B cell (primary cell): Measurements from ENCODE around the gene XRRA1. TPM values are rescaled to one million over a fixed set of nuclear protein-coding genes. Genes with fewer than 3 reads are reported as not detected.

Source experiments
- ATAC-seq: fragments of 200-7000 bp; cut with Tn5 transposase; one replicate; pipeline ENCODE4 v1.10.0; 2021; ENCODE audit warnings: low read depth, mild to moderate bottlenecking, moderate number of reproducible peaks, moderate library complexity
- CTCF ChIA-PET: fragments of 350-600 bp; sonication (Branson Sonifier 250); formaldehyde crosslinking; loops from one replicate; lab custom pipeline; 2021; ENCODE audit warnings: antibody characterized with exemption, inconsistent platforms; lab: Charles Lee
- POLR2A ChIA-PET: fragments of 350-600 bp; sonication (Branson Sonifier 250); formaldehyde crosslinking; loops from one replicate; lab custom pipeline; 2021; ENCODE audit warnings: antibody characterized with exemption; lab: Charles Lee
- DNase-seq: peaks from one replicate; pipeline ENCODE4 v3.0.0; 2013
- H2AFZ ChIP-seq: 2 replicates; pipeline ENCODE4 v1.6.1; 2012; ENCODE audit warnings: mild to moderate bottlenecking, low read depth, low read length; ENCODE audit not compliant: insufficient read depth, poor library complexity, severe bottlenecking
- H3K27ac ChIP-seq, 2 donors: 1 replicate in 1 of 2; 2 replicates in 1 of 2; pipeline ENCODE4 v1.5.1; 2012 to 2013; ENCODE audit warnings: low read length in 2 of 2, mild to moderate bottlenecking in 2 of 2, moderate library complexity in 1 of 2
- H3K27me3 ChIP-seq, 4 experiments: fragments of 200-600 bp in 1 of 4; sonication (generic) in 1 of 4; replicated peaks in 1 of 4; 1 replicate in 2 of 4; 2 replicates in 2 of 4; pipeline versions ENCODE4 v1.6.1 to v1.7.0; 2013 to 2016; ENCODE audit warnings: low read length in 3 of 4, mild to moderate bottlenecking in 2 of 4, mixed read lengths in 1 of 4, moderate library complexity in 1 of 4; ENCODE audit not compliant: insufficient read depth in 4 of 4, control insufficient read depth in 3 of 4; ENCODE audit errors: control extremely low read depth in 1 of 4
- H3K36me3 ChIP-seq, 2 experiments: replicated peaks in 1 of 2; 1 replicate in 1 of 2; 2 replicates in 1 of 2; pipeline versions ENCODE4 v1.6.1 to v1.7.1; 2013; ENCODE audit warnings: low read length in 1 of 2; ENCODE audit not compliant: insufficient read depth in 2 of 2, control insufficient read depth in 1 of 2; ENCODE audit errors: control extremely low read depth in 1 of 2, extremely low read depth in 1 of 2
- H3K4me1 ChIP-seq, 2 donors: fragments of 200-600 bp in 1 of 2; sonication (generic) in 1 of 2; 1 replicate in 1 of 2; 2 replicates in 1 of 2; pipeline versions ENCODE4 v1.5.1 to v1.6.1; 2013 to 2017; ENCODE audit warnings: low read length in 2 of 2; ENCODE audit not compliant: control insufficient read depth in 2 of 2, insufficient read depth in 2 of 2
- H3K4me2 ChIP-seq: replicated peaks from 2 replicates; pipeline ENCODE3; 2012; ENCODE audit warnings: mild to moderate bottlenecking, low read depth, low read length; ENCODE audit not compliant: poor library complexity, severe bottlenecking
- H3K4me3 ChIP-seq, 5 experiments: fragments of 200-600 bp in 1 of 5; sonication (generic) in 1 of 5; 1 replicate in 3 of 5; 2 replicates in 2 of 5; pipeline versions ENCODE4 v1.5.1 to v1.7.0; 2011 to 2016; ENCODE audit warnings: low read length in 4 of 5, mild to moderate bottlenecking in 4 of 5, low read depth in 2 of 5, control low read depth in 1 of 5, moderate library complexity in 1 of 5; ENCODE audit not compliant: insufficient read depth in 1 of 5; ENCODE audit errors: control extremely low read depth in 1 of 5, extremely low read depth in 1 of 5
- H3K79me2 ChIP-seq: fragments of 200-600 bp; sonication (generic); one replicate; pipeline ENCODE4 v1.6.0; 2016; ENCODE audit warnings: low read length; ENCODE audit not compliant: control insufficient read depth, insufficient read depth
- H3K9ac ChIP-seq: fragments of 200-600 bp; sonication (generic); 2 replicates; pipeline ENCODE4 v1.6.1; 2017; ENCODE audit warnings: mild to moderate bottlenecking, low read length, moderate library complexity
- H3K9me3 ChIP-seq, 3 donors: one replicate each; pipeline versions ENCODE4 v1.6.1 to v1.7.1; 2013; ENCODE audit warnings: low read length in 2 of 3; ENCODE audit not compliant: control insufficient read depth in 2 of 3, insufficient read depth in 1 of 3; ENCODE audit errors: control extremely low read depth in 1 of 3
- H4K20me1 ChIP-seq: 2 replicates; pipeline ENCODE4 v1.6.0; 2012; ENCODE audit warnings: mild to moderate bottlenecking, low read length; ENCODE audit not compliant: insufficient read depth, control insufficient read depth, poor library complexity, severe bottlenecking
- H3K27ac Mint-ChIP-seq: one replicate; pipeline ENCODE4 v1.8.0; 2021; ENCODE audit warnings: mixed read lengths
- H3K27me3 Mint-ChIP-seq: one replicate; pipeline ENCODE4 v1.8.0; 2021; ENCODE audit warnings: mixed read lengths
- H3K4me1 Mint-ChIP-seq: one replicate; pipeline ENCODE4 v1.8.0; 2021; ENCODE audit warnings: mixed read lengths
- H3K4me3 Mint-ChIP-seq: one replicate; pipeline ENCODE4 v1.8.0; 2021; ENCODE audit warnings: mixed read lengths
- H3K9me3 Mint-ChIP-seq: one replicate; pipeline ENCODE4 v1.8.0; 2022; ENCODE audit warnings: mixed read lengths; ENCODE audit not compliant: insufficient read depth
- EZH2 ChIP-seq: IDR thresholded peaks from 2 replicates; pipeline ENCODE4 v1.6.1; 2012; ENCODE audit warnings: borderline replicate concordance, low read depth, mild to moderate bottlenecking, moderate library complexity, low read length; ENCODE audit not compliant: insufficient read depth, poor library complexity, severe bottlenecking
- WGBS: methylation state at CpG from one replicate; pipeline ENCODE4 v1.1.5; 2013; ENCODE audit warnings: missing lambda C conversion rate; ENCODE audit not compliant: insufficient coverage; 5-methylcytosine and 5-hydroxymethylcytosine counted together
- intact Hi-C: fragments of 100-400 bp; cut with micrococcal nuclease; formaldehyde crosslinking; loops from one replicate; pipeline ENCODE4 v1.10.0; 2022
- polyA plus RNA-seq: library from polyadenylated mRNA; depleted of rRNA; stranded (reverse); fragments of >200 nt; gene quantifications from 2 replicates; pipeline ENCODE4 v1.2.3, GENCODE V29; 2012
- total RNA-seq, 2 donors: library from RNA; stranded (reverse); fragments of 120-200 nt in 1 of 2; gene quantifications; 1 replicate in 1 of 2; 2 replicates in 1 of 2; pipeline versions ENCODE4 v1.2.3 to v1.2.4, GENCODE V29; 2013 to 2022
- TF ChIP-seq, protein P1 (sequence below): fragments of 200-600 bp; IDR thresholded peaks from one replicate; pipeline ENCODE4 v1.8.0; 2022; ENCODE audit warnings: antibody characterized with exemption, mild to moderate bottlenecking

The XRRA1 gene
- total and polyA plus RNA-seq, 2 donors (not counting 1 experiment from before 2014, with no cell fraction given): 6.9 to 80.8 TPM

DNA sequence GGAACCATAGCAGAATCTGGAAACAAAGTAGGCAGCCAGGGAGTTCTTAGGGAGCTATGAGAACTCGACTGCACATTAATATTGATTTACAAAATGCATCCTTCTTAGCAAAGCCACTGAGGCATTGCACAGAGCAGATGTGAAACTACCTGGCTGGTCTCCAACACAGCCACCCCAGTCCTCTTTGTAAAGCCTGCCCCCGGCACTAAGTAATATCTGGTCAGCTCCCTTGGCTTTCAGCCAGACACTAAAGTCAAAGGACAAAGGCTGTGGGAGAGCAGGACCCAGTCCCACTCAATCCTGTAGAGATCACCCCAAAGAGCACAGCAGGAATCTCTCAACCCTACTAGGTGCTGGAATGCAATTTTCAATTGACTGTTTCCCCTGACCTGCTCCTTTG is 12.8 kb downstream of the XRRA1 start:
- intact Hi-C loops: no loop called here
- ATAC-seq (no peak), DNase-seq (no peak)
- H4K20me1 ChIP-seq: no peaks in the 10 kb centered on the region
- Mint-ChIP-seq H3K27ac (no peak overlapping the region), H3K9me3 (no peaks in the 10 kb centered on the region), H3K4me3 (no peak overlapping the region), H3K4me1 (no peaks in the 10 kb centered on the region), H3K27me3 (no peaks in the 10 kb centered on the region)
- peaks cover 13 to 18% of the 10 kb centered on the region in 2 experiments for H3K36me3 ChIP-seq
- H3K9me3 ChIP-seq: no peaks in the 10 kb centered on the region
- ChIA-PET POLR2A (no interaction called here), CTCF (interaction anchor here (0.8 to 3.3 kb wide), 2 partner anchors 10 to 86 kb away, joined by 3 to 13 read pairs; no protein-coding TSS in a partner anchor)
- no peak overlapping the region for H3K9ac ChIP-seq
- no peaks in the 10 kb centered on the region for H3K4me1 ChIP-seq
- H3K27me3 ChIP-seq: no peaks in the 10 kb centered on the region
- TF ChIP-seq, protein P1, sequence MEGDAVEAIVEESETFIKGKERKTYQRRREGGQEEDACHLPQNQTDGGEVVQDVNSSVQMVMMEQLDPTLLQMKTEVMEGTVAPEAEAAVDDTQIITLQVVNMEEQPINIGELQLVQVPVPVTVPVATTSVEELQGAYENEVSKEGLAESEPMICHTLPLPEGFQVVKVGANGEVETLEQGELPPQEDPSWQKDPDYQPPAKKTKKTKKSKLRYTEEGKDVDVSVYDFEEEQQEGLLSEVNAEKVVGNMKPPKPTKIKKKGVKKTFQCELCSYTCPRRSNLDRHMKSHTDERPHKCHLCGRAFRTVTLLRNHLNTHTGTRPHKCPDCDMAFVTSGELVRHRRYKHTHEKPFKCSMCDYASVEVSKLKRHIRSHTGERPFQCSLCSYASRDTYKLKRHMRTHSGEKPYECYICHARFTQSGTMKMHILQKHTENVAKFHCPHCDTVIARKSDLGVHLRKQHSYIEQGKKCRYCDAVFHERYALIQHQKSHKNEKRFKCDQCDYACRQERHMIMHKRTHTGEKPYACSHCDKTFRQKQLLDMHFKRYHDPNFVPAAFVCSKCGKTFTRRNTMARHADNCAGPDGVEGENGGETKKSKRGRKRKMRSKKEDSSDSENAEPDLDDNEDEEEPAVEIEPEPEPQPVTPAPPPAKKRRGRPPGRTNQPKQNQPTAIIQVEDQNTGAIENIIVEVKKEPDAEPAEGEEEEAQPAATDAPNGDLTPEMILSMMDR: no peak
- no peak for TF ChIP-seq EZH2
- H3K4me2 ChIP-seq: no peak overlapping the region
- peaks cover 5% of the 10 kb centered on the region for H3K79me2 ChIP-seq
- H3K4me3 ChIP-seq: no peak overlapping the region
- 100% methylated on average over 1 of the region's 2 CpGs for WGBS
- H3K27ac ChIP-seq: no peak overlapping the region
- H2AFZ ChIP-seq: no peak overlapping the region

DNA sequence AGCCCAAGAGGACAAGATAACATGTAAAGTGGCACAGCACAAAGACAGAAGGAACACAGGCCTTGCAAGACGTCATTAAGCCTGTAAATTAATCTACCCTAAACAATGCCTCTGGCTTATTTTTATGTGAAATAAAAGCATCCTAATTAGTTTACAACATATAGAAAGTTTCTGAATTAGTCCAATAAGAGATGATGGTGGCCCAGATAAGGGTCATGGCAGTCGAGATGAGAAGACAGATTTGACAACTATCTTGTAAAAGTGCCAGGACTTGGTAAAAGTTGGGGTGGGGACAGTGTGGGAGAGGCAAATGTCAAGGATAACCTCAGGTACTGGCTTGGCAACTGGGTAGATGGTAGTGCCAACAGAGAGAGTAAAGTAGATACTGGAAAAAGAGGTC is 13.6 kb downstream of the XRRA1 start:
- Histone ChIP-seq H3K27ac (no peak overlapping the region), H3K4me2 (no peak overlapping the region), H3K36me3 (peaks cover 9 to 18% of the 10 kb centered on the region in 2 experiments), H3K9ac (no peak overlapping the region), H4K20me1 (no peaks in the 10 kb centered on the region), H3K79me2 (peaks cover 1% of the 10 kb centered on the region), H3K4me3 (no peak overlapping the region), H3K4me1 (no peaks in the 10 kb centered on the region), H3K9me3 (no peaks in the 10 kb centered on the region), H3K27me3 (no peaks in the 10 kb centered on the region), H2AFZ (no peak overlapping the region)
- CTCF ChIA-PET: no interaction called here
- Mint-ChIP-seq H3K27ac (no peak overlapping the region), H3K9me3 (no peaks in the 10 kb centered on the region), H3K4me3 (no peak overlapping the region), H3K4me1 (no peaks in the 10 kb centered on the region), H3K27me3 (no peaks in the 10 kb centered on the region)
- TF ChIP-seq EZH2: no peak
- TF ChIP-seq, protein P1: no peak
- ATAC-seq (no peak), DNase-seq (no peak)
- intact Hi-C loops: no loop called here
- 75% methylated on average over 1 of the region's 2 CpGs for WGBS
- POLR2A ChIA-PET: no interaction called here
